NB4 (cell line): Measurements from ENCODE around the gene SFXN2.

ENCODE experiments used
- POLR2A ChIP-seq: IDR thresholded peaks from 2 replicates; pipeline ENCODE4 v1.6.1; 2011; ENCODE audit warnings: mild to moderate bottlenecking; ENCODE audit not compliant: insufficient read length; ENCODE audit errors: extremely low read depth
- TF ChIP-seq, protein P1 (sequence below): IDR thresholded peaks from one replicate; pipeline ENCODE4 v1.5.1; 2012; ENCODE audit warnings: low read depth, low read length

DNA sequence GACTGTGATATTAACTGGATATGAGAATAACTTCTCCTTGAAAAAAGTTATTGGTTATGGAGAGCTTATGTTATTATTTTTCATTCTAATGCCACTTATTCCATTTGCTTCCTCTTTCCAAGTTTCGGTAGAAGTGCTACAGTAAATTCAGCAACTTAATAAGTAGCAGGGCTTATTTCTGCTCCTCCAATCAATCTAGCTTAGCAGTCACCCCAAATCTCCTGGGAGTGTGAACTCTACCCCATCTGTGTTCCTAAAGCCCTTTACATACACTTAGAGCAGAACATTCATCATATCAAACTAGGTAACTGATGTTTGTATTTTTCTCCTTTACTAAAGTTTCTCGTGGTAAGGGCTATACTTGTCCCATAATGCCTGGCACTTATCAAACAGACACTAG is 8.9 kb upstream of the SFXN2 start:
- TF ChIP-seq POLR2A: no peak
- TF ChIP-seq, protein P1, sequence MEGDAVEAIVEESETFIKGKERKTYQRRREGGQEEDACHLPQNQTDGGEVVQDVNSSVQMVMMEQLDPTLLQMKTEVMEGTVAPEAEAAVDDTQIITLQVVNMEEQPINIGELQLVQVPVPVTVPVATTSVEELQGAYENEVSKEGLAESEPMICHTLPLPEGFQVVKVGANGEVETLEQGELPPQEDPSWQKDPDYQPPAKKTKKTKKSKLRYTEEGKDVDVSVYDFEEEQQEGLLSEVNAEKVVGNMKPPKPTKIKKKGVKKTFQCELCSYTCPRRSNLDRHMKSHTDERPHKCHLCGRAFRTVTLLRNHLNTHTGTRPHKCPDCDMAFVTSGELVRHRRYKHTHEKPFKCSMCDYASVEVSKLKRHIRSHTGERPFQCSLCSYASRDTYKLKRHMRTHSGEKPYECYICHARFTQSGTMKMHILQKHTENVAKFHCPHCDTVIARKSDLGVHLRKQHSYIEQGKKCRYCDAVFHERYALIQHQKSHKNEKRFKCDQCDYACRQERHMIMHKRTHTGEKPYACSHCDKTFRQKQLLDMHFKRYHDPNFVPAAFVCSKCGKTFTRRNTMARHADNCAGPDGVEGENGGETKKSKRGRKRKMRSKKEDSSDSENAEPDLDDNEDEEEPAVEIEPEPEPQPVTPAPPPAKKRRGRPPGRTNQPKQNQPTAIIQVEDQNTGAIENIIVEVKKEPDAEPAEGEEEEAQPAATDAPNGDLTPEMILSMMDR: no peak
